T47D (cell line): ENCODE data around the gene TACC2.

ENCODE experiments used
- DNase-seq, 2 experiments: peaks; one replicate each; pipeline versions ENCODE4 v3.0.0 to v3.0.0-alpha.2; 2011 to 2012; ENCODE audit warnings: low read depth in 1 of 2, low spot score in 1 of 2
- JUND ChIP-seq: IDR thresholded peaks from 2 replicates; pipeline ENCODE4 v1.6.1; 2012; ENCODE audit warnings: low read depth
- in situ Hi-C: cut with HindIII; loops from 2 replicates; pipeline ENCODE4 v1.10.0; 2016; ENCODE audit warnings: low sequenced_read_pairs, low pct_unique_long_range_greater_than_20kb

The TACC2 gene

GRCh38 chr10:122182308-122182707 is 193.3 kb downstream of the TACC2 start:
- TF ChIP-seq JUND = no peak
- DNase-seq = no peak
- in situ Hi-C loops = no loop called here

- DNase-seq = no peak
- in situ Hi-C loops = no loop called here
- no peak for TF ChIP-seq JUND
Observed at GRCh38 chr10:122184254-122184653, 195.3 kb downstream of the TACC2 start.

- TF ChIP-seq JUND = no peak
- in situ Hi-C loops = no loop called here
- no peak for DNase-seq
Observed at GRCh38 chr10:122185643-122186042, 196.7 kb downstream of the TACC2 start.

- in situ Hi-C loops = no loop called here
- no peak for TF ChIP-seq JUND
- no peak for DNase-seq
Observed at GRCh38 chr10:122186816-122187810, 198.2 kb downstream of the TACC2 start.

- TF ChIP-seq JUND = no peak
- in situ Hi-C loops = no loop called here
- DNase-seq = no peak
Observed at GRCh38 chr10:122188706-122189105, 199.7 kb downstream of the TACC2 start.

GRCh38 chr10:122189185-122189584 is 200.2 kb downstream of the TACC2 start:
- no peak for DNase-seq
- in situ Hi-C loops = no loop called here
- TF ChIP-seq JUND = no peak

GRCh38 chr10:122190176-122190943 is 201.4 kb downstream of the TACC2 start:
- in situ Hi-C loops = no loop called here

GRCh38 chr10:122191936-122192541 is 203.1 kb downstream of the TACC2 start:
- no peak for DNase-seq
- TF ChIP-seq JUND = no peak
- in situ Hi-C loops = no loop called here

More at GRCh38 chr10:122190176-122190943, 201.4 kb downstream of the TACC2 start:
- TF ChIP-seq JUND = no peak
- DNase-seq = no peak

GRCh38 chr10:122194251-122194650 is 205.3 kb downstream of the TACC2 start:
- TF ChIP-seq JUND = no peak
- in situ Hi-C loops = no loop called here
- no peak for DNase-seq

GRCh38 chr10:122196218-122196617 is 207.3 kb downstream of the TACC2 start:
- no peak for DNase-seq
- in situ Hi-C loops = no loop called here
- TF ChIP-seq JUND = no peak

GRCh38 chr10:122197611-122198222 is 208.8 kb downstream of the TACC2 start:
- no peak for DNase-seq
- TF ChIP-seq JUND = no peak
- in situ Hi-C loops = no loop called here

- DNase-seq = no peak
- in situ Hi-C loops = no loop called here
- TF ChIP-seq JUND = no peak
Observed at GRCh38 chr10:122198631-122199030, 209.7 kb downstream of the TACC2 start.
